Memory B cell (primary cell): ENCODE data around the gene ZDHHC17.

Experiments used
- ATAC-seq: fragments of 150-1000 bp; cut with Tn5 transposase; 2 replicates; pipeline ENCODE4 v1.10.0; 2021; ENCODE audit warnings: low read depth, mild to moderate bottlenecking, moderate library complexity
- DNase-seq, 2 donors: peaks; one replicate each; pipeline ENCODE4 v3.0.0; 2022; ENCODE audit warnings: low spot score in 2 of 2
- H3K27ac Mint-ChIP-seq: one replicate; pipeline ENCODE4 v1.8.0; 2022; ENCODE audit warnings: mild to moderate bottlenecking, moderate library complexity, mixed read lengths
- H3K27me3 Mint-ChIP-seq: one replicate; pipeline ENCODE4 v1.8.0; 2022; ENCODE audit warnings: mixed read lengths
- H3K36me3 Mint-ChIP-seq: one replicate; pipeline ENCODE4 v1.8.0; 2022; ENCODE audit warnings: mild to moderate bottlenecking, mixed read lengths
- H3K4me1 Mint-ChIP-seq: one replicate; pipeline ENCODE4 v1.8.0; 2022; ENCODE audit warnings: mixed read lengths
- H3K4me3 Mint-ChIP-seq: one replicate; pipeline ENCODE4 v1.8.0; 2022; ENCODE audit warnings: mild to moderate bottlenecking, moderate library complexity, mixed read lengths
- H3K9me3 Mint-ChIP-seq: one replicate; pipeline ENCODE4 v1.8.0; 2022; ENCODE audit warnings: mixed read lengths

The ZDHHC17 gene

DNA sequence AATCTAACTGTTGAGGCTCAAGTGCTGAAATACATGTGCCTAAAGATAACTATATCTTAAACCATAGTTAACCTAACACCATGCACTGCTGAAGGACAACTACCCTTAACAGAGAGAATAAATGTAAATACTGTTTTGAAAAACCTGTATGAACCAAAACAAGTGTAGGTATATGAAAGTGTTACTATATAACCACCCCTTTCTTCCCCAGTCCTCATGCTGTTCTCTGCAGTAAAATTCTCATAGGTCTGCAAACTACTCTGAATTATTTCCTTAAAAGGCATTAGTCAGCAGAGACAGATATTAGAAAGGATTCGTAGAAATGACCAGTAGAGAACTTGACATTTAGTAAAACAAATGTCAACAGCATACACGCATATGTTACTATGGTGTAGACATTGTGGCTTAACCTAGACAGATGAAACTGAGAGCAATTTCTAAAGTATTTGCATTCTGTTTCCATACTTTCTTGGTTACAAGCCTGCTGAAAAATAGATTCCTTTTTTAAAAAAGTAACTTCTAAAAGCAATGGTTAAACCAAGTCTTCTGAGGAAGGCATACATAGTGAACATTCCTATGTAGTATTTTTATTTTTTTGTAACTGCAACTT is 101.0 kb downstream of the ZDHHC17 start:
- ATAC-seq: no peak
- H3K9me3 Mint-ChIP-seq: peaks cover 1% of the 10 kb centered on the region
- H3K4me1 Mint-ChIP-seq: no peaks in the 10 kb centered on the region
- no peak overlapping the region for H3K4me3 Mint-ChIP-seq
- no peak for DNase-seq
- peaks cover 4% of the 10 kb centered on the region for H3K27me3 Mint-ChIP-seq
- no peak overlapping the region for H3K27ac Mint-ChIP-seq
- no peaks in the 10 kb centered on the region for H3K36me3 Mint-ChIP-seq

DNA sequence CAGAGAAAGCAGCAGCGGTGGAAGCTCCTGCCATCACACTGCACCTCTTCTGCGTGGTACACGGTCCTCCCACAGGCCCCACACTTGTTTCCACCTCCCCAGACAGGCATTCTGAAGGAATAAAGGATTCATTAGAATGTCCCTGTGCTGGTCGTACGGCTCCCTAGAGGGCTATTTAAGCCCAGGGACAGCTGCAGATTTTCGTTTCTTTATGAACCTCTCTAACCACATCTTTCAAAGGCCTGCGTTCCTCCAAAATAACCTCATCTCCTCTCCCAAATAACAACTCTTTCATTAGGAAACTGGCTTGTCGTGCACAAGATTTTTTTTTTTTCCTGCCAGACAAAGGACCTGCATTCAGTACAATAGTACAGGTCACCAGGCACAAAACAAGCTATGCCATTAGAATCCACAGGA is 102.2 kb downstream of the ZDHHC17 start:
- Mint-ChIP-seq H3K9me3 (peaks cover 1% of the 10 kb centered on the region), H3K4me3 (no peak overlapping the region), H3K36me3 (no peaks in the 10 kb centered on the region), H3K27ac (no peak overlapping the region), H3K4me1 (no peaks in the 10 kb centered on the region), H3K27me3 (peaks cover 4% of the 10 kb centered on the region)
- no peak for ATAC-seq
- no peak for DNase-seq

DNA sequence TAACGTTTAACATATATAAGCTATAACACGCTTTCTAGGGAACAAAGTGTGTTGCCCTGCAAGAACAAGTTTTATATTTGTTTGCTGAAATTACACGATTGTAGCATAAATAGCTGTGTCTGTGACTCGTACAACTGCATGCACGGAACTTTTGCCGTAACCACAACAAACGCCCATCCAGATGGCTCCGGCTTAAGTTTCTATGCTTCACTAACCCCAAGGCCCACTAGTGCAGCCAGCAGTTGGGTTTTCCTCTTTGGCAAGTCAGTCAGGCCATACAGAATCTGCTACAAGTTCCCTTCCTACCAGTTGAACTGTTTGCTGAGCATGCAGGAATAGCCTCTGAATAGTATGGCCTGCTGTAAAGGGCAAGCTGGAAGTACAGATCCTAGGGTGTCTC is 102.8 kb downstream of the ZDHHC17 start:
- peaks cover 4% of the 10 kb centered on the region for H3K27me3 Mint-ChIP-seq

DNA sequence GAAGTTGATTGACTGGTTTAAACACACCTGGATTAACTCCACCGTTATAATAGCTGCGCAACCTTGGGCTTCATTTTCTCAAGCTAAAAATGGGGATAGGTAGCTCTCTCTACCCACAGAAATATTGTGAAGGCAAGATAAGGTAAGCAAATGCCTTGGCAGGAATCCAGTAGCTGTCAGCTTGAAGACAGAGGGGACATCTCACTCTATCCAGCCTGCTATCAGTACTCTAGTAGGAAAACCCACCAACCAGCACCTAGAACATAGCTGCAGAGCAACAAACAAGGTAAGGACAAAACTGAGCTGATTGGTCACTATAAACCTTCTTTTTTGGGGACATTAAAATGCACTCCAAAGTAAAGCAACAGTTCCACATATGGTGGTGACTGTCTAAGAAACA is 107.2 kb downstream of the ZDHHC17 start:
- no peak for ATAC-seq
- H3K27me3 Mint-ChIP-seq: peaks cover 11% of the 10 kb centered on the region
- H3K27ac Mint-ChIP-seq: no peak overlapping the region

More for the DNA sequence above, 102.8 kb downstream of the ZDHHC17 start:
- ATAC-seq (no peak), DNase-seq (no peak)
- H3K9me3 Mint-ChIP-seq: no peaks in the 10 kb centered on the region
- H3K4me3 Mint-ChIP-seq: no peak overlapping the region
- no peak overlapping the region for H3K27ac Mint-ChIP-seq
- H3K36me3 Mint-ChIP-seq: no peaks in the 10 kb centered on the region
- no peaks in the 10 kb centered on the region for H3K4me1 Mint-ChIP-seq

DNA sequence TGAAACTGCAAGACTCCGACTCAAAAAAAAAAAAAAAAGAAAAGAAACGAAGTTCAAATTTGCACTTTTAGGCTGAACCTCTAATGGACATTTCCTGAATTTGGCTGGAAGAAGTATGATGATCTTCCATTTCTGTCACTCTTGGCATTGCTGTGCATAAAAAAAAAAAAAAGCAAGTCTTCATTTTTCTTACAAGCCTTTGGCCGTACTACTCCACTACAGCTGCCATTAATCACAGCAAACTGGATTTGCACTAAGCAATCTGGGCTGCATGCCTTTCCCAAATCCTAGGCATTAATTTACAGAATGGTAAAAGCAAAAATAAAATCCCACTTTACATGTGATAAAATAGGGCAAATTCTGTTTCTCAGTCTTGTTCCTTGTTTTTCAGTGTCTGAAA is 107.8 kb downstream of the ZDHHC17 start:
- H3K27me3 Mint-ChIP-seq: peaks cover 11% of the 10 kb centered on the region
- ATAC-seq: no peak
- no peak overlapping the region for H3K27ac Mint-ChIP-seq

More for the DNA sequence above, 107.2 kb downstream of the ZDHHC17 start:
- H3K36me3 Mint-ChIP-seq: no peaks in the 10 kb centered on the region
- no peak overlapping the region for H3K4me3 Mint-ChIP-seq
- no peaks in the 10 kb centered on the region for H3K9me3 Mint-ChIP-seq
- H3K4me1 Mint-ChIP-seq: no peaks in the 10 kb centered on the region
- no peak for DNase-seq

DNA sequence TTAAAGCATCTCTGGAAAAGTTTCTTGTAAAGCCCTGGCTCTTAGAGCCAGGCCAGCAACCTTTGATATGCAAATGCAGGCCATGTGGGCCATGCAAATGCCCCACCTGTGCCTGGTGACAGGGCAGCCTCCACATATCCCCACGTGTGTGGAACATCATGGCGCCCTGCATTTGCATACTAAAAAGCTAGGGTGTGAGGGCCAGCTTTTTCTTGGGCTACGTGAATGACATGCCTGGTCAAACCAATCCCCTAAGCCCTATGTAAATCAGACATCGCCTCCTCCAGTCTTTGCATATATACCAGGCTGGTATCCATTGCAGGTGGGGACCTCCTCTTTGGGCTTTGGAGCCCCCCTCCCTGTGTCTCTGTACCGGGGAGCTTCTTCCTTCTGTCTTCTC is 108.5 kb downstream of the ZDHHC17 start:
- Mint-ChIP-seq H3K27me3 (peaks cover 12% of the 10 kb centered on the region), H3K36me3 (no peaks in the 10 kb centered on the region), H3K4me3 (no peak overlapping the region), H3K27ac (no peak overlapping the region), H3K4me1 (no peaks in the 10 kb centered on the region), H3K9me3 (no peaks in the 10 kb centered on the region)
- no peak for DNase-seq
- peak; percentile 37 for ATAC-seq

More for the DNA sequence above, 107.8 kb downstream of the ZDHHC17 start:
- H3K36me3 Mint-ChIP-seq: no peaks in the 10 kb centered on the region
- H3K4me3 Mint-ChIP-seq: no peak overlapping the region
- no peak for DNase-seq
- H3K4me1 Mint-ChIP-seq: no peaks in the 10 kb centered on the region
- no peaks in the 10 kb centered on the region for H3K9me3 Mint-ChIP-seq

DNA sequence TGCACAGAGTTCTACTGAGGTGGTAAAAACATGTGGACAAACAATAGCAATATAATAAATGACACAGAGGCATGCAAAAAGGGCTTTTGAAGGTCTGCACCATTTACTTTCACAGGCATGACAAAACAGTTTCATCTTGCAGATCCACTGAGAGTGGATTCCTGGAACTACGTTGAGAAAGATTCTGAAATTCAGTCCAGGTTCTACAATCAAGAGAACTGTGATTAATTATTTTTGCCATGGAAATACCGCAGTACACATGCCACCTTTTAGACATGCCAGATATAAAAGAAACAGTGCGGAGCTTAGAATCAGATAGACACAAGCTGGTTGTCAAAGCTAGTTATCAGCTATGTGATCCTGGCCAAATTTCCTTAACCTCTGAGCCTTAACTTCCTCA is 110.1 kb downstream of the ZDHHC17 start:
- H3K27ac Mint-ChIP-seq: no peak overlapping the region
- H3K9me3 Mint-ChIP-seq: no peaks in the 10 kb centered on the region

DNA sequence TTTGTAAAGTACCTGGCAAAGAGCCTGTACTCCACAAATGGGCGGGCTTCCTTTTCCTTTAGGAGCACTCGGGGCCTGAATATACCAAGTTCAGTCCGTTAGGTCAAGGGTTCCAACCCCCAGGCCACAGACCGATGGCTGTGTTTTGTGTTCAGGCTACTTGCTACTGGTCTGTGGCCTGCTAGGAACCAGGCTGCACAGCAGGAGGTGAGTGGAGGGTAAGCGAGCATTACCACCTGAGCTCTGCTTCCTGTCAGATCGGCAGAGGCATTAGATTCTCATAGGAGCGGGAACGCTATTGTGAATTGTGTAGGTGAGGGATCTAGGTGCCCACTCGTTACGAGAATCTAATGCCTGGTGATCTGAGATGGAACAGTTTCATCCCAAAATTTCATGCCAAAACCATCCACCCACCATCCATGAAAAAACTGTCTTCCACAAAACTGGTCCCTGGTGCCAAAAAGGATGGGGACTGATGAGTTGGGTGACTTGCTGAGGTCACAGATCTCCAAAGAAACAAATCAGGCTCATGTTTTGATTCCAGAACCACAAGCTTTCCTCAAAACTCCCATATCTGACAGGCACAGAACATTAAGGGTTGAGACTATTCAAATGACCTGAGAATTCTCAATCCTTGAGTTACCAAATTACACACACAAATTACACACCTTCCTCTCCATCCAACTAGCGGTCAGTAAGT is 110.7 kb downstream of the ZDHHC17 start:
- H3K27me3 Mint-ChIP-seq: peaks cover 17% of the 10 kb centered on the region
- no peaks in the 10 kb centered on the region for H3K36me3 Mint-ChIP-seq
- no peak for DNase-seq
- no peak overlapping the region for H3K4me3 Mint-ChIP-seq
- H3K9me3 Mint-ChIP-seq: no peaks in the 10 kb centered on the region
- H3K4me1 Mint-ChIP-seq: peaks cover 7% of the 10 kb centered on the region
- no peak overlapping the region for H3K27ac Mint-ChIP-seq
- ATAC-seq: no peak

More for the DNA sequence above, 110.1 kb downstream of the ZDHHC17 start:
- Mint-ChIP-seq H3K27me3 (peaks cover 17% of the 10 kb centered on the region), H3K4me1 (peaks cover 3% of the 10 kb centered on the region), H3K4me3 (no peak overlapping the region), H3K36me3 (no peaks in the 10 kb centered on the region)
- ATAC-seq (no peak), DNase-seq (no peak)

DNA sequence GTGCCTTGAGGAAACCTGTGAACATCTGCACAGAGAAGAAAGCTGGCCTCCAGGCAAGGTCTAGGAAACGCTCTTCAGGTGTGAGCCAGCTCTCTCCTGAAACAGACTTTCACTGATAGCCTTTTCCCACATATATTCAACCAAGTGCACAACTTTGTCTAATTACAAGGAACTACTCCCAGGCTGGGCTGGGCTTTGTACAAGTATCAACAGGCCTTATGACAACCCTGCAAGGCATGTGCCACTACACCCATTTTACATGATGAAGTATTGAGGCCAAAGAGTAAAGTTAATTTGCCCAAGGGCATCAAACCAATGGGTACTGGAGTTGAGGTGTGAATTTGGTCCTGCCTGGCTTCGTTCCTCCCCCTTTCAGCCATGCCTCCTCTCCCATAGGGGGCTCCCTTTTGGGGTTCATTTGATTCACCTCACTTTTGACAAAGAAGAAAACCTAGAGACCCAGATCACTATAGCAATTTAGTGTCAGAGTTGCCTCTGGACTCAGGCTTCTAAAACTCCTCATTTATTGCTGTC is 112.8 kb downstream of the ZDHHC17 start:
- no peak overlapping the region for H3K27ac Mint-ChIP-seq
- no peaks in the 10 kb centered on the region for H3K36me3 Mint-ChIP-seq
- H3K27me3 Mint-ChIP-seq: peaks cover 19% of the 10 kb centered on the region
- H3K4me1 Mint-ChIP-seq: peaks cover 7% of the 10 kb centered on the region
- H3K4me3 Mint-ChIP-seq: no peak overlapping the region
- H3K9me3 Mint-ChIP-seq: no peaks in the 10 kb centered on the region
- DNase-seq (no peak), ATAC-seq (no peak)

DNA sequence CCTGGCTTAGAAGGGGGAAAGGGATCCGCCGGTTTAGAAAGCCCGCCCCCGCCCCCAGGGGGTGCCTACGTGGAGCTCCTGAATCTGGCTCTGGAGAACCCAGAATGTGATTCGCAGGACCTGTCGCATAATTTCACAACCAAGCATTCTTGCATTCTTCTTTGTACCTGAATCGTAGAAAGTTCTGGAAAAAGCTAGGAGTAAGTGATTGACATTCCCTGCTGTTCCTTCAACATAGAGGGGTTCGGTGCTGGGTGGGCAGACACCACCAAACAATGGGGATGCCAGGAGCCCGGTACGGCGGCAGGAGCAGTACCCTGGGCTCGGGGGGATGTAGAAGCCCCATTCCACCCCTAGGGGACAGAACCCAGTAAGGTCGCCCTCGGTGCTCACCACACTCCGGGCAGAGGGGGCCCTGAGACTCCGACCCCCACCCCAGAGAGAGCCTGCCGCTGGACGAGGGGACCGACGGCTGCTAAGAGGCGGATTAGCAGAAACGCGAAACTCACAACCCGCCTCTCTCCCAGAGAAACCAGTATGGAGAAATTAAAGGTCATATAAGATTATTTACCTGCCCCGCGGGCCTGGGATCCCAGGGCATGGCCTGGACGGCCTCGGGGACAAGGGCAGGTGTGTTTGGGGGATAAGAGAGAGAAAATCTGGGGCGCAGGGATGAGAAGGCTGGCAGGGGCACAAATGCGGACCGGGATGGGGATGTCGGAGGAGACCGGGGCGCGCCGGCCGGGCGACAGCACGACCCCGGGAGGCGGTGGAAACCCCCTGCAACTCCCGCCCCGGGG is 114.4 kb downstream of the ZDHHC17 start:
- peak; percentile 63 for ATAC-seq
- peak overlapping the region; percentile 94 for H3K4me3 Mint-ChIP-seq
- no peaks in the 10 kb centered on the region for H3K9me3 Mint-ChIP-seq
- H3K4me1 Mint-ChIP-seq: peaks cover 7% of the 10 kb centered on the region
- no peaks in the 10 kb centered on the region for H3K36me3 Mint-ChIP-seq
- H3K27ac Mint-ChIP-seq: peak overlapping the region; percentile 60
- peak in 1 of 2 donors; percentile 5 for DNase-seq
- peaks cover 23% of the 10 kb centered on the region for H3K27me3 Mint-ChIP-seq

DNA sequence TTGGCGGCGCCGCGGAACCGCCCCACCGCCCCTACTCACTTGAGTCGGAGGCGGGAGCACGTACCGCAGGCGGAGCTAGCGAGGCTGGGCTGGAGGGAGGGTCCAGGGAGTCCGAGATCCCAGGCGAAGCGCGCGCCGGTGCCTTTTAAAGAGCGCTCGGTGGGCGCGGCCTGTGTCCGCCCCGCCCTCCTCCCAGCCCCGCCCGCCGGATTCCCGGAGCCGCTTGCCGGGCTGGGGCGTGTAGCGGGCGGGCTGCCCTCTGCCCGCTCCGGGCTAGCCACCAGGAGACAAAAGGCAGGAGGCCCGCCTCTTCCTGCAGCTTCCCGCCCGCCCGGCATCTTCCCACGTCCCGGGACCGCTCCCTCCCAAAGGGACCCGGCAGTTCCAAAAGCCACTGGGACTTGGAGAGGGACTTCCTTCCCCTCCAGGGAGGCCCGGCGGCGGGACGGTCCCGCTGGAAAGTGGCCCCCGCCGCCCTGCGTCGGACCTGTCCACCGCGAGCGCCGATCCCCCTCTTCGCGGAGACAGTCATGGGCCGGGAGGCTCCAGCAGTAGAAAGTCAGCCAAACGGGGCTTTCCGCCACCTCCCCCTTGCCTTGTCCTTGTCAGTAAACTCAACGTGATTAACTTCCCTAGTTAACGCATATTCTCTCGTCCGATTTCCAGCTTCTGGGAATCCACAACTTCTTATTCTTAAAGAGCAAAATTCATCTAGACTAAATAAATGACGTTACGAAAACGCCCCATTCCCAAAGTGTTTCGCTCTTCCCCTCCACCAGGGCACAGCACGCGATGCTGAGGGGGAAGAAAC is 115.2 kb downstream of the ZDHHC17 start, which contains the start of gene CSRP2:
Gene CSRP2 (minus strand): TSS at position 121 of the 811 bp plus-strand sequence. CDS start 12,759 bp downstream, outside the sequence.
- H3K4me1 Mint-ChIP-seq: peaks cover 7% of the 10 kb centered on the region
- H3K27me3 Mint-ChIP-seq: peaks cover 26% of the 10 kb centered on the region
- DNase-seq (peak; percentile 26 to 45), ATAC-seq (peak; percentile 72)
- H3K36me3 Mint-ChIP-seq: no peaks in the 10 kb centered on the region
- peak within 1 kb of the TSS; percentile 60 for H3K27ac Mint-ChIP-seq
- peak within 1 kb of the TSS; percentile 94 for H3K4me3 Mint-ChIP-seq
- no peaks in the 10 kb centered on the region for H3K9me3 Mint-ChIP-seq

DNA sequence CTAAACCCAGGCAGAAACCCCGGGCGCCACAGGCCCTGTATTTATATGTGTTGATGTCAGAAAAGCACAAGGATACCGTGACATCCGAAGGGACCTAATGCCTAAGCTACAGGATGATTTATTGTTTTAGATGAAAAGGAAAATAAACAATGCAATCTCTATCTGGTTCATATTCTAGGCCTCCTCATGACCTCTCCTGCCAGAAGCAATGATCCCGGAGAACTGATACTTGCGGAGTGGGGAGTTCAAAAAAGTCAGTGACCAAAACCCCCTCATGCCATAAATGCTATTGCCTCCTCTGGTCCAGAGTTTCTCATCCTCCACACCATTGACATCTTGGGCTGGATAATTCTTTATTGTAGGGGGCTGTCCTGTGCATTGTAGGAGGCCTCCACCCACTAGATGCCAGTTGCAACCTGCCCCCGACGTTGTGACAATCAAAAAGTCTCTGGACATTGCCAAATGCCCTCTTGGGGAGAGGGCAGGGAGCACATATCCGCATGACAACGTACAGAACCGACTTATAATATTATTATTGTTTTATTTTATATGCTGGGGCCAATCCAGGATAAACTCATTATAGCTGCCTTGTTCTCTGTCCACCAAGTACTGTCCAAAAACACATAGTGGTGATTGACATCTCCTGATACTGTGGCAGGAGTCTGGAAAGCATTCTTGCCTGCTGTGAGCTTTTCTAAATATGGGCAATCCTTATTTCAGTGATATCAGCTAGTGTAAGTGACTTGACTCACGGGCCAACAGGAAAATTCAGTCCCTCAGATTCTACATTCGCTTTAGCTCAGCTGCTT is 116.0 kb downstream of the ZDHHC17 start:
- Mint-ChIP-seq H3K9me3 (no peaks in the 10 kb centered on the region), H3K27me3 (peaks cover 24% of the 10 kb centered on the region), H3K36me3 (no peaks in the 10 kb centered on the region), H3K4me3 (peak overlapping the region; percentile 86), H3K4me1 (peaks cover 7% of the 10 kb centered on the region), H3K27ac (no peak overlapping the region)
- no peak for ATAC-seq
- DNase-seq: no peak
